Muscle layer of duodenum (tissue), 2 donors: ENCODE data around the gene DDX41.
"Not testable (repeated sequence)": the region's sequence is repeated elsewhere in the genome, so short reads cannot be mapped to it uniquely, and the experiment has no call there.

Source experiments
- H3K27ac ChIP-seq: one replicate; pipeline ENCODE4 v1.7.0; 2013; ENCODE audit warnings: mild to moderate bottlenecking, low read length
- H3K27me3 ChIP-seq: one replicate; pipeline ENCODE4 v1.7.0; 2013; ENCODE audit warnings: low read depth, mild to moderate bottlenecking, control low read depth, low read length
- H3K36me3 ChIP-seq, 2 donors: one replicate each; pipeline ENCODE4 v1.7.0; 2013; ENCODE audit warnings: low read length in 2 of 2, control low read depth in 1 of 2, mild to moderate bottlenecking in 1 of 2; ENCODE audit not compliant: insufficient read depth in 2 of 2, control insufficient read depth in 1 of 2
- H3K4me1 ChIP-seq, 2 donors: one replicate each; pipeline ENCODE4 v1.7.0; 2013; ENCODE audit warnings: low read length in 2 of 2, mild to moderate bottlenecking in 2 of 2, control low read depth in 1 of 2, moderate library complexity in 1 of 2; ENCODE audit not compliant: insufficient read depth in 2 of 2, control insufficient read depth in 1 of 2
- H3K4me3 ChIP-seq, 2 donors: one replicate each; pipeline ENCODE4 v1.7.0; 2013; ENCODE audit warnings: low read length in 2 of 2, low read depth in 1 of 2, mild to moderate bottlenecking in 1 of 2
- H3K9me3 ChIP-seq, 2 donors: one replicate each; pipeline ENCODE4 v1.7.0; 2013; ENCODE audit warnings: low read length in 2 of 2, control low read depth in 1 of 2, mild to moderate bottlenecking in 1 of 2; ENCODE audit not compliant: control insufficient read depth in 1 of 2
- donor health status: healthy.

DDX41 gene

DNA sequence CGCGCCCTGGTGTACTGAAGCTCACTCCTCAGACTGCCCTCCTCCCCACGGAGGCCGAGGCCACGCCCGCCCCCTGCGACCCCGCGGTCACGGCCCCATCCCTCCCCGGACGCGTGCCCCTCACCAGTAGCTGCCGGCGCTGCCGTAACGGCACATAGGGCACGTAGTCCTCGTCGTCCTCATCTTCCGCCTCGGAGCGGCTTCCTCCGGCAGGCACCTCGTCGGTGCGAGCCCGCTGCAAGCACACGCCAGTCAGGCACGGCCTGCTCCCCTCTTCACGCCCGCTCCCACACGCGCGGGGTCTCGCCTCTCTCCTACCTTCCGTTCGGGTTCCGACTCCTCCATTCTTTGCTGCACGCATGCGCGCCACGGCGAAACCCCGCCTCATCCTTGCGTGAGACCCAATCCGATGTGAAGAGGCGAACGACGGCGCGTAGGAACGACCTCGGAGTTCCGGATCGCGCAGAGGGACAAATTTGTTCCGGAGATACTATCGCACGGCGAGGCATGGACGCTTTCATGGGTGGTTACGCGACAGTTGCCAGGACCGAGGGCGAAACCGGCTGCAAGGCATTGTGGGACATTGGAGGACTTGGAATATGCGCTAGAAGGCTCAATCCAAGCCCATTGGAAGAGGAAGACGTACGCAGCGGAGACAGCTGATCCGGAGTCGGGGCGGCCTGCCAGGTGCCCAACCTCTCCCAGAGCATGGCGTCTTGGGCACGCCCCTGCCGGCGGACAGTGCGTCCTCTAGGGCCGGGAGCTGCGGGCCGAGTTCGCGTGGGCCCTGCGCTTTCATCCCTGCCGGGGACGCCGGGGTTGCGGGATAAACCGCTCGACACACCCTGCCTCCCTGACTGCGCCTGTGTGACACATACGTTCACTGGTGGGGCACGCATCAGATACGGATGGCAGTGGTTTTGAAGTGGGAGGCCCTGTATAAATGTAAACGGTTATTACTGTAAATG, at the start of gene DDX41:
TSS of gene DDX41 (minus strand) at position 361 of the 968 bp plus-strand sequence. CDS start at position 345, 16 bp downstream.
- Histone ChIP-seq H3K27ac (peak within 1 kb of the TSS; percentile 69), H3K4me3 (peak within 1 kb of the TSS; percentile 86 to 99), H3K4me1 (peaks cover 6 to 32% of the 10 kb centered on the region in 2 donors), H3K27me3 (no peaks in the 10 kb centered on the region), H3K9me3 (no peaks in the 10 kb centered on the region), H3K36me3 (peaks cover 40 to 67% of the 10 kb centered on the region in 2 donors)

DNA sequence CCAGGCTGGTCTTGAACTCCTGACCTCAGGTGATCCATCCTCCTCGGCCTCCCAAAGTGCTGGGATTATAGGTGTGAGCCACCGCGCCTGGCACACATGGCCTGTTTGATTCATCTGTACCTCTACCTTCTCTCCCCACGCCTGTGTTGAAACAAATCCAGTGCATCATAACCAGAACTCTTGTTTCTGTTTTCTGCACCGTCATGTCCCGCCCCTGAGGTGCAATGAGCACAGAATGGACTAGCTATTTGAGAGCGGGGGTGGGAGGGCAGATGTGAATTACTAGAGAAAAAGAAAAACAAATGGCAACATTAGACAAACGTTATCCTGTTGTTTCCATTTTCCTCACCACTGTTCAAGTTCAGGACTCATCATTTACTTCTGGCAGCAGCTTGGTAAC, 48.3 kb upstream of the DDX41 start:
- Histone ChIP-seq H3K4me3 (no peak overlapping the region), H3K4me1 (no peaks in the 10 kb centered on the region), H3K27ac (no peak overlapping the region), H3K27me3 (no peaks in the 10 kb centered on the region), H3K9me3 (no peaks in the 10 kb centered on the region), H3K36me3 (no peaks in the 10 kb centered on the region)

DNA sequence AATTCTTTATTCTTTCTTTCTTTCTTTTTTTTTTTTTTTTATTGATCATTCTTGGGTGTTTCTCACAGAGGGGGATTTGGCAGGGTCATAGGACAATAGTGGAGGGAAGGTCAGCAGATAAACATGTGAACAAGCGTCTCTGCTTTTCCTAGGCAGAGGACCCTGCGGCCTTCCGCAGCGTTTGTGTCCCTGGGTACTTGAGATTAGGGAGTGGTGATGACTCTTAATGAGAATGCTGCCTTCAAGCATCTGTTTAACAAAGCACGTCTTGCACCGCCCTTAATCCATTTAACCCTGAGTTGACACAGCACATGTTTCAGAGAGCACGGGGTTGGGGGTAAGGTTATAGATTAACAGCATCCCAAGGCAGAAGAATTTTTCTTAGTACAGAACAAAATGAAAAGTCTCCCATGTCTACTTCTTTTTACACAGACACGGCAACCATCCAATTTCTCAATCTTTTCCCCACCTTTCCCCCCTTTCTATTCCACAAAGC, 42.7 kb upstream of the DDX41 start:
- H3K27me3 ChIP-seq, H3K9me3 ChIP-seq, H3K4me3 ChIP-seq, H3K27ac ChIP-seq, H3K36me3 ChIP-seq, H3K4me1 ChIP-seq: not testable (repeated sequence)

DNA sequence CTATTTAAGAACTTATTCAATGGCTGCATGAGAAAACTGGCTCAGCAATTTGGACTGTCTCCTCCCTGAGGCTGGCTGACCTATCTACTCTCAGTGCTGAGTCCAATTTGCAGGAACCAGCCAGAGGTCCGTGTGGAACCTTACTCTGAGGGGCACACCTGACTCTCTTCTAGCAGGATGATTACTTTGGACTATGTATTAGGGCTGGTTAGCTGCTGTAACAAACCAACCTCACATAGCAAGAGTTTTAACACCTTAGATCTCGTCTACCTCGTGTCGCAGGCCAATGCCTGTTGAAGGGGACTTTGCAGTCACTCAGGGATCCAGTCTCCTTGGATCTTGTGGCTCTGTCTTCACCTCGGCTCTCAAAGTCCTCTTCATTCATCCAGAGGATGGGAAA, 41.0 kb upstream of the DDX41 start:
- Histone ChIP-seq H3K9me3 (no peaks in the 10 kb centered on the region), H3K36me3 (no peaks in the 10 kb centered on the region), H3K4me1 (peaks cover 5 to 9% of the 10 kb centered on the region in 2 donors), H3K4me3 (no peak overlapping the region), H3K27ac (no peak overlapping the region), H3K27me3 (no peaks in the 10 kb centered on the region)

DNA sequence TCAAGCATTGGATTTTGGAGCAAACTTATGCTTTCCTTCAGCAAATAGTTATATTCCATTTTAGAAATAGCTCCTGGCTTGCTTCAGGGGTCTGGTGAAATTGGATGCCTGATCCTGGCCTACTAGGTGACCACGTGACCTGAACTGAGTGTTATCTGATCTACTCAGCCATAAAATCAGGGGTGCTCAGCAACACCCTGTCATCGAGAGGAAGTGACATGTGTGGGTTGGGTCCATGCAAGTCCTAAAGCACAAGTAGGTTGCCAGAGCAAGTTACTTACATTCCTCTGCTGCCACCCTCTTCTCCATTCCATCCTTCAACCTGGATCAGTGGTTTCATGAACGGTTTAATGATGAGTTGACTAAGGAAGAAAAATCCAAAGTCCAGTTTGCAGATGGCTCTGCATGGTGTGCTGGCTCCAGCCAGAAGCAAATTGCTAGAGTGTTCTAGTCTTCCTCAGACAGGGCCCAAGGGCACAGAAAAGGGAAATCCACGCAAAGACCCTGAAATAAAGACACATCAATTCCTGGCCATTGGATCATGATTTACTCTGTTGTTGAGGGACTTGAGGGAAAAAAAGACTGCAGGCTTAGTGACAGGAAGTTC, 40.4 kb upstream of the DDX41 start:
- Histone ChIP-seq H3K27me3 (no peaks in the 10 kb centered on the region), H3K4me3 (no peak overlapping the region), H3K27ac (no peak overlapping the region), H3K36me3 (no peaks in the 10 kb centered on the region), H3K4me1 (peaks cover 9 to 15% of the 10 kb centered on the region in 2 donors), H3K9me3 (no peaks in the 10 kb centered on the region)

DNA sequence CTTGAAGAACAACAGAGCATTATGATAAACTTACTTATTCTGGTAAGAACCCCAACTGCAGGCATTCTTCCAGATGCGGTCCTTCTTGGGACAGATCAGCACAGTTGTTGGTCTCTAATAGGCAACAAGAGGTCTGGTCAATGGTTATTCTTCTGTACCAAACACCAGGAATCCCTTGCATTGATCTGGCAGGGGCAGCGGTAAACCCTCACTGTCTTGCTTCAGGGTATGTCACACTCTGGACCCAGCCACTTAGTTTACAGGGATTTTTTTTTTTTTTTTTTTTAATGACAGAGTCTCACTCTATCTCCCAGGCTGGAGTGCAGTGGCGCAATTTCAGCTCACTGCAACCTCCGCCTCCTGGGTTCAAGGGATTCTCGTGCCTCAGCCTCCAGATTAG, 38.9 kb upstream of the DDX41 start:
- no peak overlapping the region for H3K27ac ChIP-seq

DNA sequence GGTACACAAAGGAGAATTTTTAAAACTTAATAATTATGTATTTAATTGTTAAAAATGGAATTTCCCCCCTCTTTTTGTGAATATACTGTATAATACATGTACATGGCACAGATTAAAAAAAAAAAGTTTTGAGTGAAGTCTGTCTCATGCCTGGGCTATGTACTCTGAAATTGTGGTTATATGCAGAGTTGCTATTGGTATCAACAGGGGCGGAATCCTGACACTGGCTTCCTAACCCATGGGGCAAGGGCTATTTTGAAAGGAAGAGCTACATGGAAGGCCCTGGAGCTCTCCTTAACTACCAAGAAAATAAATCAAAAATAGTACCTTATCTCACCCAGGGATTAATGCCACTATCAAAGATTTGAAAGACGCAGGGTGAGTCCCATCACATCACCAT, 38.5 kb upstream of the DDX41 start:
- H3K27me3 ChIP-seq: no peaks in the 10 kb centered on the region
- H3K4me3 ChIP-seq: peak overlapping the region; percentile 62 to 77
- H3K27ac ChIP-seq: no peak overlapping the region

More for the DNA sequence above, 38.9 kb upstream of the DDX41 start:
- Histone ChIP-seq H3K9me3 (no peaks in the 10 kb centered on the region), H3K4me1 (peaks cover 9 to 18% of the 10 kb centered on the region in 2 donors), H3K4me3 (no peak overlapping the region), H3K27me3 (no peaks in the 10 kb centered on the region), H3K36me3 (no peaks in the 10 kb centered on the region)

DNA sequence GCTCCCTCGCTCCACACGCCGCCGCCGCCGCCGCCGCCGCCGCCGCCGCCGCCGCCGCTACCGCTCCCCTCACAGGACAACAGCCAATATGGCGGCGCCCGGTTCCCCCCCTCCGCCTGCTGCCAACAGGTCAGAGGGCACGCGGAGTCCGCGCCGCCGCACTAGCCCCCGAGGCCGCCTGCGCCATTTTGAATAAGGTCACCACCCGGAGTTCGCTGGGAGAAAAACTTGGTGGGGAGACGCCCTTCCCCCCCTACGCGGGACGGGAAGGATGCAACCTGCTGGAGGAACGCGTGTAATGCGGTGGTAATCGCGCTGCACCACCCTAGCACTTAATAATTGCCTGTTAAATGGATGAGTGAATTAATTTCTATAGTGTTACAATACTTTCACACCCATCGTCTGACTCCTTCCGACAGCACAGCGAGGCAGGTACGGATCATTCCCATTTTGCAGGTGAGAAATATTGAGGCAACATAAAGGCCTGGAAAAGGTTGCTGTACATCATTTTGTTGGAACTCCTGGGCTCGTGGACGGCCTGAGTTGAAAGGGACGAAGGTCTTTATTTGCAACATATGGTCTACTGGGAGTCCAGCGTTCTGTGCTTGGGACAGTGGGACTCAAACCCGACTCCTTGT, 37.8 kb upstream of the DDX41 start, which contains the start of gene FAM193B:
TSS of gene FAM193B (minus strand) at position 90 of the 638 bp plus-strand sequence. CDS start 105 bp downstream, outside the sequence.
- peaks cover 9 to 18% of the 10 kb centered on the region in 2 donors for H3K4me1 ChIP-seq
- peaks cover 0 to 4% of the 10 kb centered on the region in 2 donors for H3K36me3 ChIP-seq
- no peaks in the 10 kb centered on the region for H3K9me3 ChIP-seq
- H3K27ac ChIP-seq: peak within 1 kb of the TSS; percentile 58
- H3K27me3 ChIP-seq: no peaks in the 10 kb centered on the region
- peak within 1 kb of the TSS; percentile 76 to 81 for H3K4me3 ChIP-seq

More for the DNA sequence above, 38.5 kb upstream of the DDX41 start:
- Histone ChIP-seq H3K9me3 (no peaks in the 10 kb centered on the region), H3K4me1 (peaks cover 9 to 18% of the 10 kb centered on the region in 2 donors), H3K36me3 (peaks cover 0 to 3% of the 10 kb centered on the region in 2 donors)

DNA sequence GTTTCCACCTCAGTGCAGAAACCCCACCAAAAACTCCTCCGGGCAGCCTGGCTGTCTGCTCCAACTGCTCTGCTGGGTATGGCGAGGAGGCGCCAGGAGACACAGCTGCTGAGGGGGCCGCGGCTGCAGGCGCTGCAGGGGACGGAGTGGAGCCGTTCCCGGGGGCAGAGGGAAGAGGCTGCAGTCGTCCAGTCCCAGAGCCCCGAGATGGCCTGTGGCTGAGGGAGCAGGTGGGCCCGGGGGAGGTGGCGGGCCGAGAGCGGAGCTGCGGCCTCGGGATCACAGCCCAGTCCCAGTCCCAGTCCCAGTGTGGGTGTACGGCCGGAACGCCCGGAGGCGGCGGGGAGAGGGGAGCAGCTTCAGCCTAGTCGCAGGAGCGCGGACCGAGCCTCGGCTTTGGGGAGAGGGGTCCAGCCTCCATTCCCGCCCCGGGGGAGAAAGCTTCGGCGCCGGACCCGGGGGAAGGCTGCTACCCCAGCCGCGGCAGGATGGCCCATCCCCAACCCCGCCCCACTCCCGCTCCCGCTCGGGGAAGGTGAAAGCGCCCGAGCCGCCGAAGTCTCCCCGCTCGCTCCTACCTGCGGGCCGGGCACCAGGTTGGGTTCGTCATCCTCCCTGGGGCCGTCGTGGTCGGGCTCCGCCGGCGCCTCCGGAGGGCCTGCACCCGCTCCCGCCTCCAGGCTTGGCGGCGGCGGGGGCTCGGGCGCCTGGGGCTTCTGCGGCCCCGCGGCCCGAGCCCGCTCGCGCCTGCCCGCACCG, 37.1 kb upstream of the DDX41 start:
- Histone ChIP-seq H3K27me3 (no peaks in the 10 kb centered on the region), H3K36me3 (peaks cover 0 to 4% of the 10 kb centered on the region in 2 donors), H3K27ac (peak overlapping the region; percentile 11), H3K4me3 (peak overlapping the region; percentile 76 to 81), H3K9me3 (no peaks in the 10 kb centered on the region), H3K4me1 (peaks cover 9 to 19% of the 10 kb centered on the region in 2 donors)

DNA sequence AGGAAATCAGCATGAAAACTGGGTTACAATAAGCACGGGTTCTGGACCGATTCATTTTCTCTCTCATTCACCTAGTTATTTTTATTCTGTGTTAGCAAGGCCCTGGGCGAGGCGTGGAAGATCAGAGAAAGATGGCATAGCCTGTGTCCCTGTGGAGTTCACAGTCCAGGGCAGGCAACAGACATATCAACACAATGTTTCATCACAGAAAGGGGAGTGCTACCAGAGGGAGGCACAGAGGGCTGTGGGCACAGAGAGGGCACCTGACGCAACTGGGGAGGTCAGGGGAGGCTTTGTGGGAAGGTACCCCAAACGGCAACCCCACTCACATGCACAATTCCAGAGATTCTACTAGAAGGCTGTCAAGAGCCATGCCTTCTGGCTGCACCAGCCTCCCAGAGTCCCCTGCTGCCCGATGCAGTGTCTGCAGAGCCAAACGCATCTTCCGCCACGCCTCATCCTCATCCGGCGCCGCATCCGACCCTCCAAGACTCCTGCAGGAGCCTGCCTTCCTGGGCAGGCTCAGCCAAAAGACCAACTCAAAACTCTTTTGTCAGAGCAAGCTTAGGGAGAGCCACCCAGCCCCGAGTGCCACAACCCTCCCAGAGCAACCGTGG, 36.2 kb upstream of the DDX41 start:
- Histone ChIP-seq H3K4me1 (peaks cover 10 to 28% of the 10 kb centered on the region in 2 donors), H3K4me3 (peak overlapping the region; percentile 76 to 81), H3K27ac (peak overlapping the region; percentile 11), H3K9me3 (no peaks in the 10 kb centered on the region), H3K27me3 (no peaks in the 10 kb centered on the region), H3K36me3 (peaks cover 0 to 4% of the 10 kb centered on the region in 2 donors)
